Mesenteric fat pad (tissue), 1 donor: ENCODE results near the gene EBI3. TPM values are rescaled to one million over a fixed set of nuclear protein-coding genes. Genes with fewer than 3 reads are reported as not detected.
"Not testable (repeated sequence)": the region's sequence is repeated elsewhere in the genome, so short reads cannot be mapped to it uniquely, and the experiment has no call there.

Experiments used
- DNase-seq: peaks from one replicate; pipeline ENCODE4 v3.0.0-alpha.2; 2020; ENCODE audit warnings: low spot score
- total RNA-seq: library from RNA; stranded (reverse); fragmentation: NEBNext Ultra II Directional; extraction: Animal tissue kit (Norgen Biotek cat#: 25700); gene quantifications from one replicate; pipeline ENCODE4 v1.2.1, GENCODE V29; 2021
- donor health status: DM: yes; HTN: yes; CAD: no.

EBI3 gene
- total RNA-seq, 1 donor from 2014 or later: 5.8 TPM

DNA sequence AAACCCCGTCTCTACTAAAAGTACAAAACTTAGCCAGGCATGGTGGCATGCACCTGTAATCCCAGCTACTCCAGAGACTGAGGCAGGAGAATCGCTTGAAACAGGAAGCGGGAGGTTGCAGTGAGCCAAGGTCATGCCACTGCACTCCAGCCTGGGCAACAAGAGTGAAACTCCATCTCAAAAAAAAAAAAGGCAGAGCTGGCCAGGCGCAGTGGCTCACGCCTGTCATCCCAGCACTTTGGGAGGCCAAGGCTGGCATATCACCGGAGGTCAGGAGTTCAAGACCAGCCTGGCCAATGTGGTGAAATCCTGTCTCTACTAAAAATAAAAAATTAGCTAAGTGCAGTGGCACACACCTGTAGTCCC, 45.0 kb downstream of the EBI3 start:
- not testable (repeated sequence) for DNase-seq

DNA sequence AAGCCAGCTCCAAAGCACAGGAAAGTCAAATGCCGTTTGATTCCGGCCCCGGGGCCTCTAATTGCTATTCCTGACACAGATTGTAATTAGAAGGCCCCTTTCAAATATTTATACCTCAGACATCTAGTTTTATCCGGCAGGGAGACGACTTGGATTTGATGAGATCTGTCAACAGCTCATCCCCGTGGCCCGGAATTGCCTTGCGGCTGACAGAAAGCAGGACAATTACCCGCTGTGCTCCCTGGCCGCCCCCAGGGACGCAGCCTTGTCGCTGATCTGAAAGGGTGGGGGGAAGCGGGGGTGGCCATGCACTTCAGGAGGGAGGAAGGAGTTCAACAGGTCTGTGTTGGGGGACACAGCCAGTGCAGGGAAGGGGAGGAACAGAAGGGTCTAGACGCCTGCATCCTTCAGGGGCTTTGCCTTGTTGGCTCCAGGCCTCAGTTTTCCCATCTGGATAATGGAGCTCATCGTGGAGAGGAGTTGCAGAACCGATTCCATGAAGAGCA, 47.9 kb downstream of the EBI3 start:
- no peak for DNase-seq

- no peak for DNase-seq
Measured at GRCh38 chr19:4278010-4278409, 48.7 kb downstream of the EBI3 start.

GRCh38 chr19:4278419-4279266, 49.3 kb downstream of the EBI3 start, which contains the start of gene SHD:
Gene SHD (plus strand): TSS chr19:4279266. CDS start chr19:4280064, 798 bp downstream.
- no peak for DNase-seq

DNA sequence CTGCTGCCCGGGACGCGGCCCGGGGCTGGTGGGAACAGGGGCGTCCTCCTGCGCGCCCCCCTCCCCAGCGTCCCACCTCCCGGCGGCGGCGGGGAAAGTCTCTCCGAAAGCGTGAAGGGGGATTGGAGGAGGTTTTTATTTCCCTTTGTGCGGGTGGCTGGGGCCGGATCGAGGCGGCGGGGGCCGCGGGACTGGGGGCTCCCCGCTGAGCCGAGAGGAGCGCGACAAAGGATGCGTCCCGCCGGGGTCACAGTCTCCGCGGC, 49.9 kb downstream of the EBI3 start:
- no peak for DNase-seq

- DNase-seq: no peak
Measured at GRCh38 chr19:4279530-4280422, 50.5 kb downstream of the EBI3 start.

DNA sequence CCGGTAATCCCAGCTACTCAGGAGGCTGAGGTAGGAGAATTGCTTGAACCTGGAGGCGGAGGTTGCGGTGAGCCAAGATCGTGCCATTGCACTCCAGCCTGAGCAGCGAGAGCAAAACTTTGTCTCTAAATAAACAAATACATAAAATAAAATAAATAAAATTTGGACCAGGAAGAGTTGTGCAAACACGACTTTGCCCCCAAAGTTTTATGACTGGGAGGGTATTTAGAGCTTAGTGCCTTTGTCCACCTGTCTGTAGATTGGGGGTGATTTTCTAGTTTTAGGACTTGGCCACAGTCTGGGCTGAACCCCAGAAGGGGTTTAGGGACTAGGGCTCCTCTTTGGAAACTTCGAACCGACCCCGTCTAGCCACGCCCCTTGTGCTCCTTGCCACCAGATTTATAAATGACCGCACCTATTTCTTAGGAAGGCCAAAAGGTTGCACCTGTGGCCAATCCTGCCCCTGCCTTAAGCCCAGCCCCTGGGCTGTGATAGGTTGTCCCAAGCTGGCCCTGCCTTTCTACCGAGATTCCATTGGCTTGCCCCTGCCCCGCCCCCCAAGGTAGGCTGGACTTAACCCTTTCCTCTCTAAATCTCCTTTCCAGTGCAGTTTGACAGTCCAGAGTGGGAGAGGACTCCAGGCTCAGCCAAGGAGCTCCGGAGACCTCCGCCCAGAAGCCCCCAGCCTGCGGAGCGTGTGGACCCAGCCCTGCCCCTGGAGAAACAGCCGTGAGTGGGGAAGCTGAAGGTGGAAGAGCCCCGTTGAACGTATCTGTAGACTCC, 55.0 kb downstream of the EBI3 start:
- DNase-seq: no peak

DNA sequence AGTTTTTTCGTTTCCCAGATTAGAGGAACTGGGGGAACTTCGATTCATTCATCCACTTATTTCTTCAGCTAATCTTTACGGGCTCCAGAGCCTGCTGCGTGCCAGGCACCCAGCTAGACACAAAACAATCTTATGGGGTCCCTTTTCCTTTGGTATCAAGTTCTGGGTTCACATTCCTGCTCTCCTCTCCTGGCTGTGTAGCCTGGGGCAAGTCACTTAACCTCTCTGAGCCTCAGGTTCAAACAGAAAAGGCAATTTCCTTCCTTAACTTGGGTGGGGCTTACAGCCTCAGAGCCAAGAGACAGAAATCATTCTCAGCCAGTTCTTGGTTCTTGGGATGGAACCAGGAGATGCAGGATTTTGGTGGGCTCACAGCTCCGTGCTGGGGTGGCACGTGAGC, 55.7 kb downstream of the EBI3 start:
- DNase-seq: no peak

DNA sequence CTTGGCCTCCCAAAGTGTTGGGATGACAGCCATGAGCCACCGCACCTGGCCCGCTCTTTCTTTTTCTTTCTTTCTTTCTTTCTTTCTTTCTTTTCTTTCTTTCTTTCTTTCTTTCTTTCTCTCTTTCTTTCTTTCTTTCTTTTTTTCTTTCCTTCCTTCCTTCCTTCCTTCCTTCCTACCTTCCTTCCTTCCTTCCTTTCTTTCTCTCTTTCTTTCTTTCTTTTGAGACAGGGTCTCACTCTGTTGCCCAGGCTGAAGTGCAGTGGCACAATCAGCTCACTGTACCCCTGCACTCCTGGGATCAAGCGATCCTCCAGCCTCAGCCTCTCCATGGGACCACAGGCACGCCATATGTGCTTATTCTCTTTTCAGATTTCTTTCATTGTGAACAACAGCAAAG, 56.8 kb downstream of the EBI3 start:
- not testable (repeated sequence) for DNase-seq

Other genes with a start within 250 kb of the EBI3 start
- gene EEF2, start 244.1 kb upstream of the EBI3 start, total RNA-seq: 2,131 TPM
- 17.9 TPM for gene PIAS4, start 221.8 kb upstream of the EBI3 start, total RNA-seq
- gene ZBTB7A, start 162.6 kb upstream of the EBI3 start, total RNA-seq: 51.2 TPM
- 110 TPM for gene MAP2K2, start 105.4 kb upstream of the EBI3 start, total RNA-seq
- gene CREB3L3, start 75.9 kb upstream of the EBI3 start, total RNA-seq: 1.00 TPM
- gene SIRT6, start 47.0 kb upstream of the EBI3 start, total RNA-seq: 20.7 TPM
- gene ANKRD24, start 46.8 kb upstream of the EBI3 start, total RNA-seq: 1.4 TPM
- gene YJU2, start 17.6 kb downstream of the EBI3 start, total RNA-seq: 15.1 TPM
- not detected for gene SHD, start 49.7 kb downstream of the EBI3 start, total RNA-seq
- 0.45 TPM for gene TMIGD2, start 72.9 kb downstream of the EBI3 start, total RNA-seq
- not detected for gene FSD1, start 75.1 kb downstream of the EBI3 start, total RNA-seq
- gene STAP2, start 109.3 kb downstream of the EBI3 start, total RNA-seq: 3.0 TPM
- gene MPND, start 114.0 kb downstream of the EBI3 start, total RNA-seq: 14.4 TPM
- gene SH3GL1, start 171.0 kb downstream of the EBI3 start, total RNA-seq: 91.2 TPM
- gene CHAF1A, start 173.1 kb downstream of the EBI3 start, total RNA-seq: 6.0 TPM
- gene UBXN6, start 228.3 kb downstream of the EBI3 start, total RNA-seq: 119 TPM
- 22.8 TPM for gene HDGFL2, start 242.8 kb downstream of the EBI3 start, total RNA-seq